CD4-positive, alpha-beta T cell (primary cell): Measurements from ENCODE around the gene SH2B3. TPM values are rescaled to one million over a fixed set of nuclear protein-coding genes. Genes with fewer than 3 reads are reported as not detected.
A peak's percentile ranks its signal among the peaks of the same experiment; 100 is the strongest.

Source experiments
- ATAC-seq: fragments of 200-7000 bp; cut with Tn5 transposase; one replicate; pipeline ENCODE4 v1.10.0; 2022; ENCODE audit warnings: mild to moderate bottlenecking; ENCODE audit not compliant: poor library complexity
- CTCF ChIA-PET: fragments of 350-600 bp; sonication (Branson Sonifier 250); formaldehyde crosslinking; loops from one replicate; lab custom pipeline; 2021; ENCODE audit warnings: antibody characterized with exemption, inconsistent platforms; lab: Charles Lee
- POLR2A ChIA-PET: fragments of 350-600 bp; sonication (Branson Sonifier 250); formaldehyde crosslinking; loops from one replicate; lab custom pipeline; 2021; ENCODE audit warnings: antibody characterized with exemption, inconsistent platforms; lab: Charles Lee
- DNase-seq, 14 experiments: peaks; one replicate each; pipeline ENCODE4 v3.0.0-alpha.2; 2013 to 2020; ENCODE audit warnings: mixed read lengths in 2 of 14
- H3K27ac ChIP-seq, 2 donors: one replicate each; pipeline versions ENCODE4 v1.5.1 to v1.7.0; 2013; ENCODE audit warnings: low read length in 2 of 2, low read depth in 1 of 2, mild to moderate bottlenecking in 1 of 2
- H3K27me3 ChIP-seq, 2 experiments: 1 replicate in 1 of 2; 2 replicates in 1 of 2; pipeline versions ENCODE4 v1.6.1 to v1.7.0; 2013; ENCODE audit warnings: low read length in 2 of 2, control low read depth in 1 of 2, mild to moderate bottlenecking in 1 of 2, moderate library complexity in 1 of 2; ENCODE audit not compliant: insufficient read depth in 2 of 2, control insufficient read depth in 1 of 2
- H3K36me3 ChIP-seq: one replicate; pipeline ENCODE4 v1.6.1; 2013; ENCODE audit warnings: low read length, control low read depth; ENCODE audit not compliant: insufficient read depth
- H3K4me1 ChIP-seq: one replicate; pipeline ENCODE4 v1.6.1; 2013; ENCODE audit warnings: low read length, control low read depth; ENCODE audit not compliant: insufficient read depth
- H3K4me3 ChIP-seq: one replicate; pipeline ENCODE4 v1.5.1; 2013; ENCODE audit warnings: mild to moderate bottlenecking, low read length, moderate library complexity
- H3K9me3 ChIP-seq, 2 experiments: 1 replicate in 1 of 2; 2 replicates in 1 of 2; pipeline versions ENCODE4 v1.6.1 to v1.7.0; 2013; ENCODE audit warnings: low read length in 2 of 2, mild to moderate bottlenecking in 2 of 2, control low read depth in 1 of 2, moderate library complexity in 1 of 2; ENCODE audit not compliant: control insufficient read depth in 1 of 2, insufficient read depth in 1 of 2
- H3K27ac Mint-ChIP-seq: one replicate; pipeline ENCODE4 v1.8.0; 2020; ENCODE audit warnings: mixed read lengths
- H3K27me3 Mint-ChIP-seq: one replicate; pipeline ENCODE4 v1.8.0; 2021; ENCODE audit warnings: mixed read lengths
- H3K36me3 Mint-ChIP-seq: one replicate; pipeline ENCODE4 v1.8.0; 2021; ENCODE audit warnings: low read depth, mixed read lengths
- H3K4me1 Mint-ChIP-seq: one replicate; pipeline ENCODE4 v1.8.0; 2021; ENCODE audit warnings: low read depth, mixed read lengths
- H3K4me3 Mint-ChIP-seq: one replicate; pipeline ENCODE4 v1.8.0; 2020; ENCODE audit warnings: mild to moderate bottlenecking, mixed read lengths
- H3K9me3 Mint-ChIP-seq: one replicate; pipeline ENCODE4 v1.8.0; 2020; ENCODE audit warnings: mixed read lengths
- intact Hi-C, 2 experiments: fragments of 100-400 bp; cut with DNase I in 1 of 2; cut with micrococcal nuclease in 1 of 2; formaldehyde crosslinking; loops; one replicate each; pipeline versions ENCODE4 v1.15.1 to v1.9.0; 2023 to 2025; cut with DNase I, micrococcal nuclease
- total RNA-seq, 174 experiments: library from RNA in 2 of 174; stranded (reverse) in 2 of 174; gene quantifications; one replicate each; pipeline ENCODE4 v1.2.3 and lab custom pipeline; 2021 to 2026
- TF ChIP-seq, protein P1 (sequence below): fragments of 200-600 bp; IDR thresholded peaks from one replicate; pipeline ENCODE4 v1.8.0; 2022; ENCODE audit warnings: antibody characterized with exemption, mild to moderate bottlenecking

Gene SH2B3
- total RNA-seq, 2 experiments from 2014 or later, result 42.3 to 46.4 TPM

GRCh38 chr12:111435661-111436201 lies 30.0 kb downstream of the SH2B3 start:
- Histone ChIP-seq H3K9me3 (no peaks in the 10 kb centered on the region), H3K36me3 (peaks cover 6% of the 10 kb centered on the region), H3K4me1 (peaks cover 97% of the 10 kb centered on the region), H3K27me3 (no peaks in the 10 kb centered on the region), H3K4me3 (no peak overlapping the region), H3K27ac (peak overlapping the region; percentile 93 to 97)
- peak overlapping the region; percentile 100 for H3K27ac Mint-ChIP-seq
- ChIA-PET POLR2A (interaction anchor here (1.2 to 3.9 kb wide), 9 partner anchors 9 to 1543 kb away, joined by 3 to 87 read pairs (median 11); partner anchors contain the start of genes ACAD10, ARPC3, BRAP and OAS2), CTCF (interaction anchor here (2.2 to 3.9 kb wide), 4 partner anchors 9 to 39 kb away, joined by 13 to 36 read pairs (median 26); partner anchors contain the start of gene SH2B3)
- peak overlapping the region; percentile 90 for H3K4me3 Mint-ChIP-seq
- peaks cover 93% of the 10 kb centered on the region for H3K4me1 Mint-ChIP-seq
- H3K9me3 Mint-ChIP-seq, result no peaks in the 10 kb centered on the region
- intact Hi-C loops, result loop anchor here in 1 of 2 experiments (1.0 to 2.0 kb wide), 3 partner anchors 10 to 31 kb away; partner anchors contain the start of gene SH2B3
- DNase-seq, result peak in 5 of 14 experiments; percentile 34 to 77 (median 61)
- no peak for ATAC-seq
- TF ChIP-seq, protein P1, sequence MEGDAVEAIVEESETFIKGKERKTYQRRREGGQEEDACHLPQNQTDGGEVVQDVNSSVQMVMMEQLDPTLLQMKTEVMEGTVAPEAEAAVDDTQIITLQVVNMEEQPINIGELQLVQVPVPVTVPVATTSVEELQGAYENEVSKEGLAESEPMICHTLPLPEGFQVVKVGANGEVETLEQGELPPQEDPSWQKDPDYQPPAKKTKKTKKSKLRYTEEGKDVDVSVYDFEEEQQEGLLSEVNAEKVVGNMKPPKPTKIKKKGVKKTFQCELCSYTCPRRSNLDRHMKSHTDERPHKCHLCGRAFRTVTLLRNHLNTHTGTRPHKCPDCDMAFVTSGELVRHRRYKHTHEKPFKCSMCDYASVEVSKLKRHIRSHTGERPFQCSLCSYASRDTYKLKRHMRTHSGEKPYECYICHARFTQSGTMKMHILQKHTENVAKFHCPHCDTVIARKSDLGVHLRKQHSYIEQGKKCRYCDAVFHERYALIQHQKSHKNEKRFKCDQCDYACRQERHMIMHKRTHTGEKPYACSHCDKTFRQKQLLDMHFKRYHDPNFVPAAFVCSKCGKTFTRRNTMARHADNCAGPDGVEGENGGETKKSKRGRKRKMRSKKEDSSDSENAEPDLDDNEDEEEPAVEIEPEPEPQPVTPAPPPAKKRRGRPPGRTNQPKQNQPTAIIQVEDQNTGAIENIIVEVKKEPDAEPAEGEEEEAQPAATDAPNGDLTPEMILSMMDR, result no peak
- H3K36me3 Mint-ChIP-seq, result peaks cover 25% of the 10 kb centered on the region
- no peaks in the 10 kb centered on the region for H3K27me3 Mint-ChIP-seq

DNA sequence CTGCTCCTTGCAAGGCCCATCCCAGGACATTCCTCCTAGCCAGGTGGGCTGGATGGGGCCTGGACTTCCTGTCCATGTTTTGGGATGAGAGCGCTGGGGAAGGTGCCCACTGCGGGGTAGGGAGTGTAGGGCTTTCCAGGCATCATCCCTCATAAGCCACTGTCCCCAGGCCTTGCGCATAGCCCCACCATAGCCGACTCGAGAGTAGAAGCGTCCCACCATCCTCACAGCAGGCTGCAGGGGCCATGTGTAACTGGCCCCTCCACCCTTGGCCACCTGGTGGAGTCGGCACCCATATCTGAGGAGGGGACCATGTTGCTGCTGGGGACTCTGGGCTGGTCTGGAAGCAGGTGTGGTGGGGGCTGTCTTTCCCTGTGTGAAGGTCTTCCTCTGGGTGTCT lies 30.5 kb downstream of the SH2B3 start:
- Mint-ChIP-seq H3K4me1 (peaks cover 93% of the 10 kb centered on the region), H3K36me3 (peaks cover 27% of the 10 kb centered on the region), H3K4me3 (peak overlapping the region; percentile 90), H3K27me3 (no peaks in the 10 kb centered on the region), H3K9me3 (no peaks in the 10 kb centered on the region), H3K27ac (peak overlapping the region; percentile 100)
- POLR2A ChIA-PET, result interaction anchor here (3.3 to 3.9 kb wide), 4 partner anchors 9 to 32 kb away, joined by 42 to 87 read pairs (median 64); partner anchors contain the start of gene SH2B3
- peaks cover 97% of the 10 kb centered on the region for H3K4me1 ChIP-seq
- CTCF ChIA-PET, result interaction anchor here (3.2 to 3.9 kb wide), 3 partner anchors 15 to 39 kb away, joined by 24 to 36 read pairs (median 29); partner anchors contain the start of gene SH2B3
- H3K4me3 ChIP-seq, result no peak overlapping the region
- H3K9me3 ChIP-seq, result no peaks in the 10 kb centered on the region
- no peaks in the 10 kb centered on the region for H3K27me3 ChIP-seq
- TF ChIP-seq, protein P1, result no peak
- intact Hi-C loops, result no loop called here
- H3K27ac ChIP-seq, result peak overlapping the region; percentile 93 to 97
- H3K36me3 ChIP-seq, result peaks cover 8% of the 10 kb centered on the region
- no peak for DNase-seq
- no peak for ATAC-seq

DNA sequence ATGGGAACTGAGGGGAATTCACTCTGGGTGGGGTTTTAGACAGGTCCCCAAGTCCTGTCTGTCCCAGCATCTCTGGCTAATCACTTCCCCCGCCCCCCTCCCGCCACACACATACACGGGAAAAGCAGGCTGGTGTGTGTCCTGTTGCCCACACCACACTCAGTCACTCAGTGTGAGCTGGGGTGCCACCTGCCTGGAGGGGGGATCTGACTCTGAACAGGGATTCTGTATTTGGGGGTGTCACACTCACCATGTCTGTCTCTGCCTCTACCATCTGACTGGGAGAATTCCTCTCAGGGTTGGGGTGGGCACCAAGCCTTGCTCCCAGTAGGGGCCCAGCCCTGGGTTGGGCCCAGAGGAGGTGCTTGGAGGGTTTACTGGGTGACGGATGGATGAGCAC lies 31.1 kb downstream of the SH2B3 start:
- intact Hi-C loops, result no loop called here
- ChIA-PET POLR2A (no interaction called here), CTCF (no interaction called here)
- ATAC-seq (no peak), DNase-seq (no peak)
- peaks cover 93% of the 10 kb centered on the region for H3K4me1 Mint-ChIP-seq
- no peaks in the 10 kb centered on the region for H3K27me3 ChIP-seq
- no peaks in the 10 kb centered on the region for H3K27me3 Mint-ChIP-seq
- peaks cover 8% of the 10 kb centered on the region for H3K36me3 ChIP-seq
- H3K4me3 ChIP-seq, result no peak overlapping the region
- peak overlapping the region; percentile 48 for H3K4me3 Mint-ChIP-seq
- TF ChIP-seq, protein P1, result no peak
- peak overlapping the region; percentile 100 for H3K27ac Mint-ChIP-seq
- no peaks in the 10 kb centered on the region for H3K9me3 Mint-ChIP-seq
- no peaks in the 10 kb centered on the region for H3K9me3 ChIP-seq
- H3K36me3 Mint-ChIP-seq, result peaks cover 27% of the 10 kb centered on the region
- H3K4me1 ChIP-seq, result peaks cover 97% of the 10 kb centered on the region
- H3K27ac ChIP-seq, result peak overlapping the region; percentile 93 to 97
